CD14-positive monocyte (primary cell): ENCODE data around the gene B2M. TPM values are rescaled to one million over a fixed set of nuclear protein-coding genes. Genes with fewer than 3 reads are reported as not detected.
A peak's percentile ranks its signal among the peaks of the same experiment; 100 is the strongest.
"Not testable (repeated sequence)": the region's sequence is repeated elsewhere in the genome, so short reads cannot be mapped to it uniquely, and the experiment has no call there.

Experiments
- DNase-seq, 3 donors: peaks; one replicate each; pipeline ENCODE4 v3.0.0-alpha.2; 2011 to 2022
- H2AFZ ChIP-seq: 2 replicates; pipeline ENCODE4 v1.6.0; 2012; ENCODE audit warnings: mild to moderate bottlenecking, low read depth, low read length, inconsistent platforms; ENCODE audit not compliant: insufficient read depth, poor library complexity, severe bottlenecking
- H3K27ac ChIP-seq, 2 donors: 1 replicate in 1 of 2; 2 replicates in 1 of 2; pipeline ENCODE4 v1.5.1; 2012 to 2013; ENCODE audit warnings: low read length in 2 of 2, control low read depth in 1 of 2, inconsistent platforms in 1 of 2, low read depth in 1 of 2, mild to moderate bottlenecking in 1 of 2
- H3K27me3 ChIP-seq, 2 donors: one replicate each; pipeline versions ENCODE4 v1.6.0 to v1.6.1; 2011 to 2013; ENCODE audit warnings: low read length in 2 of 2; ENCODE audit not compliant: control insufficient read depth in 2 of 2, insufficient read depth in 2 of 2
- H3K36me3 ChIP-seq, 2 donors: replicated peaks in 1 of 2; 1 replicate in 1 of 2; 2 replicates in 1 of 2; pipeline versions ENCODE4 v1.5.1 to v1.6.1; 2012 to 2013; ENCODE audit warnings: low read length in 2 of 2, control low read depth in 1 of 2, inconsistent platforms in 1 of 2, mild to moderate bottlenecking in 1 of 2; ENCODE audit not compliant: insufficient read depth in 2 of 2, control insufficient read depth in 1 of 2
- H3K4me1 ChIP-seq, 2 donors: 1 replicate in 1 of 2; 2 replicates in 1 of 2; pipeline versions ENCODE4 v1.5.1 to v1.6.1; 2012 to 2013; ENCODE audit warnings: low read length in 2 of 2, control low read depth in 1 of 2, inconsistent platforms in 1 of 2, mild to moderate bottlenecking in 1 of 2, moderate library complexity in 1 of 2; ENCODE audit not compliant: insufficient read depth in 2 of 2, control insufficient read depth in 1 of 2
- H3K4me2 ChIP-seq: replicated peaks from 2 replicates; pipeline ENCODE3; 2012; ENCODE audit warnings: low read length, moderate library complexity, mild to moderate bottlenecking; ENCODE audit not compliant: poor library complexity, severe bottlenecking; ENCODE audit errors: extremely low read depth
- H3K4me3 ChIP-seq, 3 experiments: fragments of 200-600 bp in 1 of 3; sonication (generic) in 1 of 3; replicated peaks in 1 of 3; 1 replicate in 2 of 3; 2 replicates in 1 of 3; pipeline ENCODE4 v1.5.1; 2011 to 2013; ENCODE audit warnings: low read length in 3 of 3, mild to moderate bottlenecking in 3 of 3, control low read depth in 2 of 3, low read depth in 2 of 3, inconsistent platforms in 1 of 3, moderate library complexity in 1 of 3
- H3K79me2 ChIP-seq: 2 replicates; pipeline ENCODE4 v1.6.0; 2012; ENCODE audit warnings: mild to moderate bottlenecking, control low read depth, inconsistent platforms, low read length, moderate library complexity; ENCODE audit not compliant: insufficient read depth
- H3K9ac ChIP-seq: 2 replicates; pipeline ENCODE4 v1.6.0; 2017; ENCODE audit warnings: low read length, mild to moderate bottlenecking; ENCODE audit not compliant: insufficient read depth, poor library complexity, severe bottlenecking
- H3K9me3 ChIP-seq, 2 donors: replicated peaks in 1 of 2; 1 replicate in 1 of 2; 2 replicates in 1 of 2; pipeline versions ENCODE4 v1.5.1 to v1.6.1; 2012 to 2013; ENCODE audit warnings: low read length in 2 of 2, control low read depth in 1 of 2; ENCODE audit not compliant: control insufficient read depth in 1 of 2, insufficient read depth in 1 of 2
- H4K20me1 ChIP-seq: 2 replicates; pipeline ENCODE4 v1.6.0; 2012; ENCODE audit warnings: mild to moderate bottlenecking, low read length, control low read depth, moderate library complexity; ENCODE audit not compliant: insufficient read depth
- H3K27ac Mint-ChIP-seq, 7 donors: one replicate each; pipeline ENCODE4 v1.8.0; 2020; ENCODE audit warnings: mild to moderate bottlenecking in 7 of 7, mixed read lengths in 7 of 7, moderate library complexity in 6 of 7, inconsistent platforms in 2 of 7
- H3K27me3 Mint-ChIP-seq, 3 donors: one replicate each; pipeline ENCODE4 v1.8.0; 2021 to 2022; ENCODE audit warnings: low read depth in 3 of 3, mild to moderate bottlenecking in 3 of 3, mixed read lengths in 3 of 3, moderate library complexity in 3 of 3, inconsistent platforms in 1 of 3
- H3K36me3 Mint-ChIP-seq, 2 donors: one replicate each; pipeline ENCODE4 v1.8.0; 2020; ENCODE audit warnings: mixed read lengths in 2 of 2, inconsistent platforms in 1 of 2, mild to moderate bottlenecking in 1 of 2
- H3K4me1 Mint-ChIP-seq: one replicate; pipeline ENCODE4 v1.8.0; 2020; ENCODE audit warnings: mild to moderate bottlenecking, mixed read lengths
- H3K4me3 Mint-ChIP-seq, 2 donors: one replicate each; pipeline ENCODE4 v1.8.0; 2020; ENCODE audit warnings: mild to moderate bottlenecking in 2 of 2, mixed read lengths in 2 of 2, moderate library complexity in 1 of 2
- H3K9me3 Mint-ChIP-seq, 7 donors: one replicate each; pipeline ENCODE4 v1.8.0; 2020 to 2022; ENCODE audit warnings: mixed read lengths in 7 of 7, mild to moderate bottlenecking in 6 of 7, moderate library complexity in 6 of 7, inconsistent platforms in 2 of 7
- WGBS: methylation state at CpG from one replicate; pipeline ENCODE4 v1.1.5; 2013; ENCODE audit warnings: missing lambda C conversion rate; ENCODE audit not compliant: insufficient coverage; 5-methylcytosine and 5-hydroxymethylcytosine counted together
- intact Hi-C, 2 donors: fragments of 100-400 bp; cut with micrococcal nuclease; formaldehyde crosslinking; loops; one replicate each; pipeline versions ENCODE4 v1.15.0 to v1.15.1; 2023
- polyA plus RNA-seq, 3 donors: library from polyadenylated mRNA; depleted of rRNA in 1 of 3; unstranded in 2 of 3; stranded (reverse) in 1 of 3; fragments of 300-500 nt in 2 of 3; fragments of >200 nt in 1 of 3; fragmentation: Illumina TruSeq in 2 of 3; gene quantifications; 1 replicate in 2 of 3; 2 replicates in 1 of 3; pipeline ENCODE4 v1.2.3, GENCODE V29; 2012 to 2021
- TF ChIP-seq, protein P1 (sequence below): fragments of 200-600 bp; IDR thresholded peaks from one replicate; pipeline ENCODE4 v1.8.0; 2022; ENCODE audit warnings: antibody characterized with exemption, mild to moderate bottlenecking

Gene B2M
- polyA plus RNA-seq, 3 donors: 17,356 to 28,278 (median 28,259) TPM

DNA sequence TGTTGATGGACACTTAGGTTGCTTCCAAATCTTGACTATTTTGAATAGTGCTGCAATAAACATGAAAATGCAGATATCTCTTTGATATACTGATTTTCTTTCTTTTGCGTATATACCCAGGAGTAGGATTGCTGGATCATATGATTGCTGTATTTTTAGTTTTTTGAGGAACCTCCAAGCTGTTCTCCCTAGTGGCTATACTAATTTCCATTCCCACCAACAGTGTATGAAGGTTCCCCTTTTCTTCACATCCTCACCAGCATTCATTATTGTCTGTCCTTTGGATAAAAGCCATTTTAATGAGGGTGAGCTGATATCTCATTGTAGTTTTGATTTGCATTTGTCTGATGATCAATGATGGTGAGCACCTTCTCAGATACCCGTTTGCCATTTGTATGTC is 12.7 kb upstream of the B2M start:
- intact Hi-C loops: no loop called here
- H3K27me3 Mint-ChIP-seq: peaks cover 0 to 9% (median 5%) of the 10 kb centered on the region in 3 donors
- TF ChIP-seq, protein P1, sequence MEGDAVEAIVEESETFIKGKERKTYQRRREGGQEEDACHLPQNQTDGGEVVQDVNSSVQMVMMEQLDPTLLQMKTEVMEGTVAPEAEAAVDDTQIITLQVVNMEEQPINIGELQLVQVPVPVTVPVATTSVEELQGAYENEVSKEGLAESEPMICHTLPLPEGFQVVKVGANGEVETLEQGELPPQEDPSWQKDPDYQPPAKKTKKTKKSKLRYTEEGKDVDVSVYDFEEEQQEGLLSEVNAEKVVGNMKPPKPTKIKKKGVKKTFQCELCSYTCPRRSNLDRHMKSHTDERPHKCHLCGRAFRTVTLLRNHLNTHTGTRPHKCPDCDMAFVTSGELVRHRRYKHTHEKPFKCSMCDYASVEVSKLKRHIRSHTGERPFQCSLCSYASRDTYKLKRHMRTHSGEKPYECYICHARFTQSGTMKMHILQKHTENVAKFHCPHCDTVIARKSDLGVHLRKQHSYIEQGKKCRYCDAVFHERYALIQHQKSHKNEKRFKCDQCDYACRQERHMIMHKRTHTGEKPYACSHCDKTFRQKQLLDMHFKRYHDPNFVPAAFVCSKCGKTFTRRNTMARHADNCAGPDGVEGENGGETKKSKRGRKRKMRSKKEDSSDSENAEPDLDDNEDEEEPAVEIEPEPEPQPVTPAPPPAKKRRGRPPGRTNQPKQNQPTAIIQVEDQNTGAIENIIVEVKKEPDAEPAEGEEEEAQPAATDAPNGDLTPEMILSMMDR: no peak
- Histone ChIP-seq H3K4me2 (no peak overlapping the region), H3K4me3 (no peak overlapping the region), H3K79me2 (no peaks in the 10 kb centered on the region), H3K4me1 (peaks cover 6 to 13% of the 10 kb centered on the region in 2 donors), H3K36me3 (no peaks in the 10 kb centered on the region), H3K27ac (no peak overlapping the region), H3K9ac (no peak overlapping the region), H2AFZ (no peak overlapping the region), H3K27me3 (no peaks in the 10 kb centered on the region), H3K9me3 (peaks cover 7 to 11% of the 10 kb centered on the region in 2 donors), H4K20me1 (no peaks in the 10 kb centered on the region)
- peak overlapping the region in 1 of 7 donors; percentile 5 for H3K27ac Mint-ChIP-seq
- no CpG with 5 or more reads among the region's 2 CpGs for WGBS
- peaks cover 0 to 6% of the 10 kb centered on the region in 2 donors for H3K36me3 Mint-ChIP-seq
- DNase-seq: peak; percentile 19 to 38 (median 35)
- H3K9me3 Mint-ChIP-seq: peaks cover 27 to 38% (median 35%) of the 10 kb centered on the region in 7 donors
- H3K4me1 Mint-ChIP-seq: peaks cover 15% of the 10 kb centered on the region
- H3K4me3 Mint-ChIP-seq: peak overlapping the region in 1 of 2 donors; percentile 16

DNA sequence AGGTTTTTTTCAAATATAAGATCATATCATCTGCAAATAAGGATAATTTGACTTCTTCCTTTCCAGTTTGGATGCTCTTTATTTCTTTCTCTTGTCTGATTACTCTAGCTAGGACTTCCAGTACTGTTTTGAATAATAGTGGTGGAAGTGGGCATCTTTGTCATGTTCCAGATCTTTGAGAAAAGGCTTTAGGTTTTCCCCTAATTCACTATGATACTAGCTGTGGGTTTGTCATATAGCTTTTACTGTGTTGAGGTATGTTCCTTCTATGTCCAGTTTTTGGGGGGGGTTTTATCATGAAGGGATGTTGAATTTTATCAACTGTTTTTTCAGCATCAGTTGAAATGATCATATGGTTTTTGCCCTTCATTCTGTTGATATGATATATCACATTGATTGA is 10.6 kb upstream of the B2M start:
- H3K27me3 ChIP-seq, H3K4me3 Mint-ChIP-seq, H3K4me3 ChIP-seq, H3K27me3 Mint-ChIP-seq, H3K36me3 ChIP-seq, DNase-seq, H4K20me1 ChIP-seq, intact Hi-C loops, H3K4me2 ChIP-seq, H2AFZ ChIP-seq, H3K79me2 ChIP-seq, H3K27ac Mint-ChIP-seq, H3K27ac ChIP-seq, H3K9ac ChIP-seq: not testable (repeated sequence)
- Mint-ChIP-seq H3K4me1 (peaks cover 15% of the 10 kb centered on the region), H3K9me3 (peaks cover 32 to 50% (median 43%) of the 10 kb centered on the region in 7 donors), H3K36me3 (peaks cover 3 to 11% of the 10 kb centered on the region in 2 donors)
- H3K4me1 ChIP-seq: peaks cover 6 to 13% of the 10 kb centered on the region in 2 donors
- H3K9me3 ChIP-seq: peaks cover 11 to 20% of the 10 kb centered on the region in 2 donors
